Astrocyte (in vitro differentiated cells and primary cell): Measurements from ENCODE around the gene SMIM41. TPM values are rescaled to one million over a fixed set of nuclear protein-coding genes. Genes with fewer than 3 reads are reported as not detected.
A peak's percentile ranks its signal among the peaks of the same experiment; 100 is the strongest.

Experiments used
- DNase-seq: peaks from one replicate; pipeline ENCODE4 v3.0.0-alpha.2; 2010; ENCODE audit warnings: low read depth
- FAIRE-seq: peaks from 2 replicates; lab custom pipeline; 2011; peaks lifted over from hg19 to GRCh38; lab: Jason Lieb, UNC
- H2AFZ ChIP-seq: 2 replicates; pipeline ENCODE4 v1.6.0; 2012; ENCODE audit warnings: low read depth, low read length, inconsistent platforms
- H3K27ac ChIP-seq: 2 replicates; pipeline ENCODE4 v1.5.1; 2011; ENCODE audit warnings: low read depth, low read length, inconsistent platforms
- H3K27me3 ChIP-seq: 2 replicates; pipeline ENCODE4 v1.6.0; 2011; ENCODE audit warnings: low read length, inconsistent platforms; ENCODE audit not compliant: insufficient read depth
- H3K36me3 ChIP-seq: 2 replicates; pipeline ENCODE4 v1.5.1; 2011; ENCODE audit warnings: low read length, inconsistent platforms; ENCODE audit not compliant: insufficient read depth
- H3K4me1 ChIP-seq: 2 replicates; pipeline ENCODE4 v1.5.1; 2011; ENCODE audit warnings: low read length, inconsistent platforms; ENCODE audit not compliant: insufficient read depth
- H3K4me2 ChIP-seq: 2 replicates; pipeline ENCODE4 v1.6.0; 2012; ENCODE audit warnings: low read length, inconsistent platforms
- H3K4me3 ChIP-seq: 2 replicates; pipeline ENCODE4 v1.5.1; 2011; ENCODE audit warnings: low read depth, mild to moderate bottlenecking, low read length, inconsistent platforms; ENCODE audit not compliant: insufficient read depth
- H3K79me2 ChIP-seq: 2 replicates; pipeline ENCODE4 v1.6.0; 2012; ENCODE audit warnings: mild to moderate bottlenecking, low read length, inconsistent platforms; ENCODE audit not compliant: insufficient read depth
- H3K9ac ChIP-seq: 2 replicates; pipeline ENCODE4 v1.6.0; 2012; ENCODE audit warnings: mild to moderate bottlenecking, low read length, inconsistent platforms
- H3K9me3 ChIP-seq: 2 replicates; pipeline ENCODE4 v1.5.1; 2012; ENCODE audit warnings: low read depth, mild to moderate bottlenecking, low read length, inconsistent platforms; ENCODE audit not compliant: insufficient read depth
- H4K20me1 ChIP-seq: 2 replicates; pipeline ENCODE4 v1.6.0; 2012; ENCODE audit warnings: low read length, inconsistent platforms; ENCODE audit not compliant: insufficient read depth
- H3K27ac Mint-ChIP-seq: one replicate; pipeline ENCODE4 v1.8.0; 2021; ENCODE audit warnings: mild to moderate bottlenecking, mixed read lengths; ENCODE audit not compliant: unreplicated experiment
- H3K27me3 Mint-ChIP-seq: one replicate; pipeline ENCODE4 v1.8.0; 2021; ENCODE audit warnings: low read depth, mixed read lengths; ENCODE audit not compliant: unreplicated experiment
- H3K36me3 Mint-ChIP-seq: one replicate; pipeline ENCODE4 v1.8.0; 2021; ENCODE audit warnings: low read depth, mixed read lengths; ENCODE audit not compliant: unreplicated experiment
- H3K4me1 Mint-ChIP-seq: one replicate; pipeline ENCODE4 v1.8.0; 2021; ENCODE audit warnings: low read depth, mixed read lengths; ENCODE audit not compliant: unreplicated experiment
- H3K4me3 Mint-ChIP-seq: one replicate; pipeline ENCODE4 v1.8.0; 2021; ENCODE audit warnings: mild to moderate bottlenecking, moderate library complexity, mixed read lengths; ENCODE audit not compliant: unreplicated experiment
- H3K9me3 Mint-ChIP-seq: one replicate; pipeline ENCODE4 v1.8.0; 2021; ENCODE audit warnings: mild to moderate bottlenecking, mixed read lengths; ENCODE audit not compliant: unreplicated experiment
- CTCF ChIP-seq: IDR thresholded peaks from 2 replicates; pipeline ENCODE4 v1.5.1; 2011; ENCODE audit warnings: low read depth, mild to moderate bottlenecking, inconsistent platforms, low read length, moderate library complexity; ENCODE audit not compliant: insufficient read depth
- EZH2 ChIP-seq: IDR thresholded peaks from 2 replicates; pipeline ENCODE4 v1.6.1; 2012; ENCODE audit warnings: mild to moderate bottlenecking, low read length, inconsistent platforms; ENCODE audit not compliant: insufficient read depth
- total RNA-seq: library from RNA; stranded (reverse); gene quantifications from 2 replicates; pipeline ENCODE4 v1.2.1, GENCODE V29; 2021

SMIM41 gene
- total RNA-seq, 1 donor from 2014 or later, result 0.18 TPM

- Histone ChIP-seq H3K27me3 (no peaks in the 10 kb centered on the region), H3K79me2 (no peaks in the 10 kb centered on the region), H3K4me2 (no peak overlapping the region), H3K36me3 (no peaks in the 10 kb centered on the region), H3K9ac (no peak overlapping the region), H3K4me3 (no peak overlapping the region), H4K20me1 (no peaks in the 10 kb centered on the region), H3K27ac (no peak overlapping the region), H3K9me3 (no peaks in the 10 kb centered on the region), H2AFZ (no peak overlapping the region), H3K4me1 (peaks cover 13% of the 10 kb centered on the region)
- no peak for DNase-seq
- TF ChIP-seq EZH2 (no peak), CTCF (peak; percentile 73)
- peaks cover 5% of the 10 kb centered on the region for H3K4me1 Mint-ChIP-seq
- H3K27me3 Mint-ChIP-seq, result no peaks in the 10 kb centered on the region
- H3K36me3 Mint-ChIP-seq, result no peaks in the 10 kb centered on the region
- no peak for FAIRE-seq
- H3K4me3 Mint-ChIP-seq, result no peak overlapping the region
- H3K27ac Mint-ChIP-seq, result no peak overlapping the region
- no peaks in the 10 kb centered on the region for H3K9me3 Mint-ChIP-seq
Observed at GRCh38 chr12:52156757-52157565, 77.5 kb downstream of the SMIM41 start.

- Mint-ChIP-seq H3K9me3 (no peaks in the 10 kb centered on the region), H3K4me1 (peaks cover 7% of the 10 kb centered on the region), H3K36me3 (no peaks in the 10 kb centered on the region), H3K27ac (no peak overlapping the region), H3K27me3 (no peaks in the 10 kb centered on the region), H3K4me3 (peak overlapping the region; percentile 14)
- no peak overlapping the region for H3K27ac ChIP-seq
- H4K20me1 ChIP-seq, result no peaks in the 10 kb centered on the region
- no peak overlapping the region for H3K4me3 ChIP-seq
- H3K9ac ChIP-seq, result no peak overlapping the region
- H3K4me2 ChIP-seq, result no peak overlapping the region
- TF ChIP-seq EZH2 (no peak), CTCF (no peak)
- H3K36me3 ChIP-seq, result no peaks in the 10 kb centered on the region
- no peaks in the 10 kb centered on the region for H3K79me2 ChIP-seq
- H3K9me3 ChIP-seq, result no peaks in the 10 kb centered on the region
- peaks cover 7% of the 10 kb centered on the region for H3K4me1 ChIP-seq
- DNase-seq (no peak), FAIRE-seq (no peak)
- no peak overlapping the region for H2AFZ ChIP-seq
- no peaks in the 10 kb centered on the region for H3K27me3 ChIP-seq
Observed at GRCh38 chr12:52157566-52158150, 78.2 kb downstream of the SMIM41 start.

Other genes starting within 250 kb of the SMIM41 start
- 5.0 and 6.7 TPM in 2 replicates for gene FIGNL2, start 231.0 kb upstream of the SMIM41 start, total RNA-seq
- gene ANKRD33, start 191.6 kb upstream of the SMIM41 start, total RNA-seq, result not detected in 2 replicates
- 0.95 and 1.3 TPM in 2 replicates for gene ACVRL1, start 172.2 kb upstream of the SMIM41 start, total RNA-seq
- 13.8 and 15.4 TPM in 2 replicates for gene ACVR1B, start 128.0 kb upstream of the SMIM41 start, total RNA-seq
- 9.6 and 12.4 TPM in 2 replicates for gene TAMALIN, start 72.8 kb upstream of the SMIM41 start, total RNA-seq
- gene NR4A1, start 28.3 kb upstream of the SMIM41 start, total RNA-seq, result 1.6 and 2.3 TPM in 2 replicates
- 54.2 and 60.4 TPM in 2 replicates for gene ATG101, start 9.7 kb upstream of the SMIM41 start, total RNA-seq
- gene KRT80, start 112.3 kb downstream of the SMIM41 start, total RNA-seq, result 2.8 and 3.6 TPM in 2 replicates
- gene KRT7, start 153.5 kb downstream of the SMIM41 start, total RNA-seq, result 97.6 and 149 TPM in 2 replicates
- gene KRT86, start 194.9 kb downstream of the SMIM41 start, total RNA-seq, result 0.24 and 0.43 TPM in 2 replicates
- 1.2 TPM in 2 replicates for gene KRT81, start 211.8 kb downstream of the SMIM41 start, total RNA-seq
- not detected in 2 replicates for gene KRT83, start 241.7 kb downstream of the SMIM41 start, total RNA-seq